IMR-90 (cell line): Measurements from ENCODE around the gene CSNK1G2.
A peak's percentile ranks its signal among the peaks of the same experiment; 100 is the strongest.

Experiments used
- CTCF ChIP-seq: conservative IDR thresholded peaks from 2 replicates; pipeline ENCODE4 v1.5.1; 2012; ENCODE audit warnings: mild to moderate bottlenecking, low read depth, low read length, improper control_type of control experiment
- MAZ ChIP-seq: IDR thresholded peaks from 2 replicates; pipeline ENCODE4 v1.6.1; 2012; ENCODE audit warnings: low read depth, mild to moderate bottlenecking, low read length, improper control_type of control experiment, moderate library complexity, borderline replicate concordance
- POLR2A ChIP-seq: IDR thresholded peaks from 2 replicates; pipeline ENCODE4 v1.6.1; 2012; ENCODE audit warnings: mild to moderate bottlenecking, low read depth, low read length
- RFX5 ChIP-seq: IDR thresholded peaks from 2 replicates; pipeline ENCODE4 v1.8.0; 2012; ENCODE audit warnings: low read depth, mild to moderate bottlenecking, low read length, moderate library complexity

GRCh38 chr19:1905110-1905862 is 35.7 kb upstream of the CSNK1G2 start, which contains the start of the genes ADAT3 and SCAMP4:
- TF ChIP-seq CTCF: no peak
- TF ChIP-seq POLR2A: peak; percentile 79
- TF ChIP-seq RFX5: 0 out of 2 replicates have a peak, but pooled peaks have one; percentile 3
- TF ChIP-seq MAZ: peak; percentile 99
